Inferior parietal cortex (tissue), 1 donor: Measurements from ENCODE around the gene PLGRKT.
"Not testable (repeated sequence)": the region's sequence is repeated elsewhere in the genome, so short reads cannot be mapped to it uniquely, and the experiment has no call there.

Source experiments
- DNase-seq: peaks from one replicate; pipeline ENCODE4 v3.0.0-alpha.2; 2016; ENCODE audit errors: extremely low spot score

PLGRKT gene

GRCh38 chr9:5452286-5452609, 14.5 kb upstream of the PLGRKT start:
- no peak for DNase-seq

DNA sequence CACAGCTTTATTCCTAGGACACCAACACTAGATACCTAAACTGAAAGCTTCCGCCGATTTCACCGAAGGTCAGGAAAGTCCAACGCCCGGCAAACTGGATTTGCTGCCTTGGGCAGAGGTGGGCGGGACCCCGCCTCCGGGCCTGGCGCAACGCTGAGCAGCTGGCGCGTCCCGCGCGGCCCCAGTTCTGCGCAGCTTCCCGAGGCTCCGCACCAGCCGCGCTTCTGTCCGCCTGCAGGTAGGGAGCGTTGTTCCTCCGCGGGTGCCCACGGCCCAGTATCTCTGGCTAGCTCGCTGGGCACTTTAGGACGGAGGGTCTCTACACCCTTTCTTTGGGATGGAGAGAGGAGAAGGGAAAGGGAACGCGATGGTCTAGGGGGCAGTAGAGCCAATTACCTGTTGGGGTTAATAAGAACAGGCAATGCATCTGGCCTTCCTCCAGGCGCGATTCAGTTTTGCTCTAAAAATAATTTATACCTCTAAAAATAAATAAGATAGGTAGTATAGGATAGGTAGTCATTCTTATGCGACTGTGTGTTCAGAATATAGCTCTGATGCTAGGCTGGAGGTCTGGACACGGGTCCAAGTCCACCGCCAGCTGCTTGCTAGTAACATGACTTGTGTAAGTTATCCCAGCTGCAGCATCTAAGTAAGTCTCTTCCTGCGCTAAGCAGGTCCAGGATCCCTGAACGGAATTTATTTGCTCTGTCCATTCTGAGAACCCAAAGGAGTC, 12.8 kb upstream of the PLGRKT start, which contains the start of gene CD274:
Gene CD274 (plus strand): TSS at position 184 of the 733 bp plus-strand sequence. CDS start 5,572 bp downstream, outside the sequence.
- DNase-seq, result peak; percentile 67

GRCh38 chr9:5449521-5450358, 12.0 kb upstream of the PLGRKT start:
- DNase-seq, result no peak

DNA sequence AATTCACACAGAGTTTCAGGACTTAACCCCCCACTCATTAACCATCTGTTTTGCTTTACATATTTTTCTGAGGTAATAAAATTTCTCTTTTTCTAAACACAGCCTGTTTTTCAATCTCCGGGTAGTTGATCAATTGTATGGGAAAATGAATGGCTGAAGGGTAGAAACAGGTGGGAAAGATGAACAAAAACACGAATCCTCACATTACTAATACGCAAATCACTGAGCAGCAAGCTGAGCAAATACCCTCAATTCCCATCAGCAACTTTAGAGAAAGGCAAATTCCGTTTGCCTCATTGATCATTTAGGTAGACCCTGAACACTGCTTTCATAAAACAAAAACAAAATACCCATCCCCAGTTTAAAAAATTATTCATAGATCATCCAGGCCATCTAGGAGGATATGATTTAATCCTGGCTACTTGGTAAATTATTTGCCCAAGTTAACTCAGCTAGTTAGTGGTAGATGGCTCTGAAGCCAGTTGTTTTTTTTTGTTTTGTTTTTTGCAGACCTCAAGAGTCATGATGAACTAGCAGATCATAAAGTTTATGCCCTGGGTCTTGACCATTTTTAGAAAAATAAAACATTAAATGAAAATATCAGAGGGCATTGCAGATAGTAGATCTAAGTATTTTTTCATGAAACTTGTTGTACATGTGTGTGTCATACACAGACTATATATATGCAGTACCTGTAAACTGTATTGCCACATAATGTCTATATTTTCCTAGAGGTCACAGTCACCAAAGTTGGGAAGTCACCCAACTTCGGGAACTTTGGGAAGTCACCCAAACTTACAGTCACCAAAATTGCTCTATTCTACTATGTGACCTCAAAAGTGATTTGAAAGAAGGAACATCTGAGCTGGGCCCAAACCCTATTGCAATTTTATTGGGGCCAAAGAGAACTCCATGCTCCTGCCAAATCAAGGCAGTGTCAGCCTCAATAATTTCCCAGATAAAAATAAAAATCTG, 11.0 kb upstream of the PLGRKT start:
- DNase-seq, result no peak

DNA sequence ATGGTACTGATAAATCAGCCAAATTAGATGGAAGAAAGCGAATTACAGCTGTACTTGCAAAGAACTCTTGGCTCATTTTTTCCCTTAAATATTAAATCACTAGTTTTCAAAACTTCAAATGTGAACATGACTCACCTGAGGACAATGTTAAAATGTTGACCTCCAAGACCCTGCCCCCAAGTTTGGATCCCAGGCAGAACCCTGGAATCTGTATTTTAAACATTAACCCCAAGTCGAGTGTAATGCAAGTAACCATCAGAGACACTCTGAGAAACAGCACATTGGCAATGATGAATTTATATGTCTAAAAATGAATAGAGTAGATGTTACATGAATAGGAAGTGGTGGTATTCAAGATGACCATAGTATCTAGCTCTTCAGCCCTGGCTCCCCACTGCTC, 10.3 kb upstream of the PLGRKT start:
- no peak for DNase-seq

GRCh38 chr9:5447337-5447736, 9.6 kb upstream of the PLGRKT start:
- no peak for DNase-seq

- DNase-seq, result no peak
These were observed 8.9 kb upstream of the PLGRKT start for GRCh38 chr9:5446451-5447236.

DNA sequence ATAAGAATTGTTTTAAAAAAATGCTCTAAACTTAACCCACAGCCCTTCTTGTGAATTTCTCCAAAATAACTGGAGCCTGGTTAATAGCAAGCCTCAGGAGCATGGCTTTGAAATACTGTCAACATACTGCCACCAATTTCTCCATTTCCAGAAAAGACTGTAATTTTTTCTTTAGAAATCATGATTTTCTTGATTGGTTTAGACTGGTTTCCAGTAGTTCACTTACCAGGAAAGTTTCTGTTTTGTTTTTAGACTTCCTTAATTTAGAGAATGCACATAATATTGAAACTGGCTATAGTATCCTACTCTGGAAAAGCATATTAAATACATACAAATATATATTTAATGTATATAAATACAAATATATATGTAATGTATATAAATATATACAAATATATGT, 8.2 kb upstream of the PLGRKT start:
- DNase-seq, result no peak

DNA sequence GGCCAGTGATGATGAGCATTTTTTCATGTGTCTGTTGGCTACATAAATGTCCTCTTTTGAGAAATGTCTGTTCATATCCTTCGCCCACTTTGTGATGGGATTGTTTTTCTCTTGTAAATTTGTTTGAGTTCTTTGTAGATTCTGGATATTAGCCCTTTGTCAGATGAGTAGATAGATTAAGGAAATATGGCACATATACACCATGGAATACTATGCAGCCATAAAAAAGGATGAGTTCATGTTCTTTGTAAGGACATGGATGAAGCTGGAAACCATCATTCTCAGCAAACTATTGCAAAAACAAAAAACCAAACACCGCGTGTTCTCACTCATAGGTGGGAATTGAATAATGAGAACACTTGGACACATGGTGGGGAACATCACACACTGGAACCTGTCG, 7.4 kb upstream of the PLGRKT start:
- DNase-seq, result not testable (repeated sequence)

- DNase-seq, result no peak
These were observed 6.1 kb upstream of the PLGRKT start for GRCh38 chr9:5443850-5444249.

DNA sequence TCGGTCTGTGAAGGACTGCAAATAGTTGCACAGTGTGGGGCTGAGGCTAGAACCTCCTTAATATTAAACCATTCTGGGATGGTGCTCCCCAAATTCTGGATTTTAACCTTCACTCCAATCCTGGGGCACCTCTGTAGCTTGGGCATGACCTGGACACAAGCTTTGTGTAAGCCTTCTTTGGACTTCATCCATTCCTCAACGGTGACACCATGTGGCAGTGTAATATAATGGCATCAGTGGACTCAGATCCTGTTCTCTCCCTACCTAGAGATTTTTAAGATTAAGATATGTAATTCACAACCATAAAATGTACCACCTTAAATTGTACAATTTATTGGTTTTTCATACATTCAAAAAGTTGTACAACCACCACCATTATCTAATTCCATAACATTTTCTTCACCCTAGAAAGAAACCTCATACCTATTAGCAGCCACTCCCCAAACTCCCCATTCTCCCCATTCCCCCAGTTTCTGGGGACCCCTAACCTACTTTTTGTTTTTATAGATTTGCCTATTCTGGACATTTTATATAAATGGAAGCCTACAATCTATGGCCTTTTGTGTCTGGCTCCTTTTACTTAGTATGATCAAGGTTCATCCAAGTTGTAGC, 4.8 kb upstream of the PLGRKT start:
- peak; percentile 77 for DNase-seq

DNA sequence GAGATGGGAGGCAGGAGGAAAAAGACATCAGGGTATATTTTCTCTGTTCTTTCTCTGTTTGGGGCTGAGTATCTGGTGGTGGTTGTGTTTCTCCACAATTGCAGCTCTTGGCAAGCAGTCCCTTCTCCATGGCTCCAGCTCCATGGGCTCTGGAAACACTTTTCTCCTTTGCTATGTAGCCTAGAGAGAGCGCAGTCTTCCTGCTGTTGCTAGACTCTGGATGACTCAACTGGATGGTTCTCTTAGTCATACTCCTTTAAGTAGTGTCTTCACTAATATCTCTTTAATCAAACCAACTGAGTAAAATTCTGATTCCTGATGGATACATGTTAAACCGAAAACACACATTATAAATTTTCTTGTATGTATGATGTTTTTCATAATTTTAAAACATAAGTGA, 3.3 kb upstream of the PLGRKT start:
- no peak for DNase-seq

- DNase-seq, result no peak
These were observed 2.7 kb upstream of the PLGRKT start for GRCh38 chr9:5440426-5440825.

DNA sequence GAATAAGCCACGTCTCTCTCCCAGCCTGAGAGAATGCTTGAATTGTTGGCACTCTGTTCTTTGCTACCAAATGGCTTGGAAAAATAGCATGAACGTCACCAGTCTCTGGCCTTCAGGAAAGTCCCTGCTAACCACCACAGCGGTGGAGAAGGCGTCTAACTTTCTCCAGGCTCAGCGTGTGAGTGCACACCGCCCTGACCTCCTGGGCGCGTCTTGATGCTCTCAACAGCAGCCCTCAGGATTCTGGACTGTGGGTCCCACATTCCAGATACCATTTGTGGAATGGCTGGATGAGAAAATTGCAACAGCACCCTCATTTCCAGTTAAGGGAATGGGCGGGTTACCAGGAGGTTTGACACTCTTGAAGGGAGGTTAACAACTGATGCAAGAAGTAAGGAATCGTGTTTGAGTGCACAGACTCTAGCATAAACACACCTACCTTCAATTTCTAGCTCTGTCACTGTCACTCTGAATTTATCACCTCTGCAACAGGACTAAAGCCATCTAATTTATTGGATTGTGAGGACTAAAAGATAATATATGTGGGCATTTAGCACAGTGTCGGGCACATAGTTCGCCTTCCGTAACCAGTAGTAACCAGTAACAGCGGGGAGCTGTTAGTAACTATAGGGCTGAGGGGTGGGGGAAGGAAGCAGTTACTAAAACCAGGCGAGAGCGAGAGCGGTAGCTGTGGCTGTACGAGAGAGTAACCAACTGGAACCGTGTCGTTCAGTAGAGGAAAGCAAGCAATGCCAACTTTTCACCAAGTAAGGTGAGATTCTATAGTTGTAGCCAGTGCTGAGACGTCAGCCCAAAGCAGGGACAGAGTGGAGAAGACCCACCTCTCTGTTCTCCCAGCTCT, 807 bp upstream of the PLGRKT start:
- DNase-seq, result no peak

DNA sequence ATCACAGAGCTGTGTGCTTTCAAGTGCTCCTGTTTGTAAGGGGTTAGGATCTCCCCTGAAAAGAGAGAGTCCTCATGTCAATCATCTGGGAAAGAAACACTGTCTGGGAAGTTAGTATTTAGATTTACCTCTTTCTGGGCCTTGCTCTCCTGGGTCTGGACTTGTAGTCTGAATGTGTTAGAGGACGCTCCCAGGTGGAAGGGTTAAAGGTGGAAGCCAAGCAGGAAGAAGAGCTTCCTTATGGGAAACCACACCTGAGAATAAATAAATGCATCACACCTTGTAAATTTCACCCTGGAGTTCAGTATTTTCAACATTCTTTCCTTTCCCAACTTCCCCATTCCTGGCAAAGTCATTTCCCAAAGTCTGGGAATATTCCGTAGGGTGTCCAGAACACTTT, 1.3 kb downstream of the PLGRKT start:
- no peak for DNase-seq

DNA sequence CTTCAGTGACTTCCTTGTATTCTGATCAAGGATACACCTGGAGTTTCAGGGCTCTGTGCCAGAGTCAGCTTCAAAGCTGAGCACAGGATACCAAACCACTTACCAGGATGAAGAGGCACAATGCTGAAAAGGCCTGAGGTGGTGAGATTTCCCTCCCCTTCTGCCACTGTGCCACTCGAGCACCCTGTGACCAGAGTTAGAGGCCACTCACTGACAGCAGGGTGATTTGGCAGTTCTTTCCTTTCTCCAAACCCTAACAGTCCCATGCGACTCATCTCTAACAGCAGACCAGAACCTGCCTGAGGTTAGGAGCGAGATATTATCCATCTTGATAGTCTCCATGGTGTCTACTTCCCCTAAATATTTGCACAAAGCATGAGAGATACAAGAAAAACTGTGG, 1.8 kb downstream of the PLGRKT start:
- no peak for DNase-seq

DNA sequence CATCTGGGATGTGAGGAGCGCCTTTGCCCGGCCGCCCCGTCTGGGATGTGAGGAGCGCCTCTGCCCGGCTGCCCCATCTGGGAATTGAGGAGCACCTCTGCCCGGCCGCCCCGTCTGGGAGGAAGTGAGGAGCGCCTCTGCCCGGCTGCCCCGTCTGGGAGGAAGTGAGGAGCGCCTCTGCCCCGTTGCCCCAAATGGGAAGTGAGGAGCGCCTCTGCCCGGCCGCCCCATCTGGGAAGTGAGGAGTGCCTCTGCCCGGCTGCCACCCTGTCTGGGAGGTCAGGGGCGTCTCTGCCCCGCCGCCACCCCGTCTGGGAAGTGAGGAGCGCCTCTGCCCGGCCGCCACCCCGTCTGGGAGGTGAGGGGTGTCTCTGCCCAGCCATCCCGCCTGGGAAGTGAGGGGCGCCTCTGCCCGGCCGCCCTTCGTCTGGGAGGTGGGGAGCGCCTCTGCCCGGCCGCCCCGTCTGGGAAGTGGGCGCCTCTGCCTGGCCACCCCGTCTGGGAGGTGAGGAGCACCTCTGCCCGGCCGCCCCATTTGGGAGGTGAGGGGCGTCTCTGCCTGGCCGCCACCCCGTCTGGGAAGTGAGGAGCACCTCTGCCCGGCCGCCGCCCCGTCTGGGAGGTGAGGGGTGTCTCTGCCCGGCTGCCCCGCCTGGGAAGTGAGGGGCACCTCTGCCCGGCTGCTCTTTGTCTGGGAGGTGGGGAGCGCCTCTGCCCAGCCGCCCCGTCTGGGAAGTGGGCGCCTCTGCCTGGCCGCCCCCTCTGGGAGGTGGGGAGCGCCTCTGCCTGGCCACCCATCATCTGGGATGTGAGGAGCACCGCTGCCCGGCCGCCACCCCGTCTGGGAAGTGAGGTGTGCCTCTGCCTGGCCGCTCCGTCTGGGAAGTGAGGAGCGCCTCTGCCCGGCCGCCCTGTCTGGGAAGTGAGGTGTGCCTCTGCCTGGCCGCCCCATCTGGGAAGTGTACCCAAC, 3.6 kb downstream of the PLGRKT start:
- DNase-seq, result not testable (repeated sequence)

DNA sequence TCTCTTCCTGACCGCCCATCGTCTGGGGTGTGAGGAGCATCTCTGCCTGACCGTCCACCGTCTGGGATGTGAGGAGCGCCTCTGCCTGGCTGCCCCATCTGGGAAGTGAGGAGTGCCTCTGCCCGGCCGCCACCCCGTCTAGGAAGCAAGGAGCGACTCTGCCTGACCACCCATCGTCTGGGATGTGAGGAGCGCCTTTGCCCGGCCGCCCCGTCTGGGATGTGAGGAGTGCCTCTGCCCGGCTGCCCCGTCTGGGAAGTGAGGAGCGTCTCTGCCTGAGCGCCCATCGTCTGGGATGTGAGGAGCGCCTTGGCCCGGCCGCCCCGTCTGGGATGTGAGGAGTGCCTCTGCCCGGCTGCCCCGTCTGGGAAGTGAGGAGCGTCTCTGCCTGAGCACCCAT, 4.4 kb downstream of the PLGRKT start:
- not testable (repeated sequence) for DNase-seq

- not testable (repeated sequence) for DNase-seq
These were observed 4.8 kb downstream of the PLGRKT start for GRCh38 chr9:5432890-5433289.
